Suprapubic skin (tissue), 4 donors: ENCODE data around the gene KIF21B.

Experiments
- EP300 ChIP-seq: sonication (generic); formaldehyde crosslinking; IDR thresholded peaks from one replicate; pipeline ENCODE4 v1.6.1; 2017; ENCODE audit warnings: antibody characterized with exemption
- POLR2A ChIP-seq, 2 donors: fragments of 450-650 bp; IDR thresholded peaks; one replicate each; pipeline ENCODE4 v1.6.1; 2017; ENCODE audit warnings: antibody characterized with exemption in 2 of 2, mild to moderate bottlenecking in 2 of 2, moderate library complexity in 2 of 2
- POLR2AphosphoS5 ChIP-seq, 3 donors: sonication (generic); formaldehyde crosslinking; IDR thresholded peaks; one replicate each; pipeline ENCODE4 v1.6.1; 2017; ENCODE audit warnings: antibody characterized with exemption in 3 of 3
- TF ChIP-seq, protein P1 (sequence below), 2 donors: fragments of 200-600 bp in 1 of 2; fragments of 450-650 bp in 1 of 2; sonication (generic) in 1 of 2; IDR thresholded peaks; one replicate each; pipeline ENCODE4 v1.5.1; 2016 to 2019; ENCODE audit warnings: antibody characterized with exemption in 2 of 2, mild to moderate bottlenecking in 1 of 2, moderate library complexity in 1 of 2

DNA sequence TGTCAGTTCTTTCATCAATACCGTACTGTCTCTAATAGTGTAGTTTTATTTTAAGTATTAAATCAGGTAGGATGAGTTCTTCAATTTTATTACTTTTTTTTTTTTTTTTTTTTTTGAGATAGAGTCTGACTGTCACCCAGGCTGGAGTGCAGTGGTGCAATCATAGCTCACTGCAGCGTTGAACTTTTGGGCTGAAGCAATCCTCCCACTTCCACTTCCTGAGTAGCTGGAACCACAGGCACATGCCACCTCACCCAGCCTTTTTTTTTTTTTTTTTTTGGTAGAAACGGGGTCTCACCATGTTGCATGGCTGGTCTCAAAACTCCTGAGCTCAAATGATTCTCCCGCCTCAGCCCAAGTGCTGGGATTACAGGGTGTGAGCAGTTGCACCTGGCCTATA is 84.6 kb downstream of the KIF21B start:
- TF ChIP-seq, protein P1, sequence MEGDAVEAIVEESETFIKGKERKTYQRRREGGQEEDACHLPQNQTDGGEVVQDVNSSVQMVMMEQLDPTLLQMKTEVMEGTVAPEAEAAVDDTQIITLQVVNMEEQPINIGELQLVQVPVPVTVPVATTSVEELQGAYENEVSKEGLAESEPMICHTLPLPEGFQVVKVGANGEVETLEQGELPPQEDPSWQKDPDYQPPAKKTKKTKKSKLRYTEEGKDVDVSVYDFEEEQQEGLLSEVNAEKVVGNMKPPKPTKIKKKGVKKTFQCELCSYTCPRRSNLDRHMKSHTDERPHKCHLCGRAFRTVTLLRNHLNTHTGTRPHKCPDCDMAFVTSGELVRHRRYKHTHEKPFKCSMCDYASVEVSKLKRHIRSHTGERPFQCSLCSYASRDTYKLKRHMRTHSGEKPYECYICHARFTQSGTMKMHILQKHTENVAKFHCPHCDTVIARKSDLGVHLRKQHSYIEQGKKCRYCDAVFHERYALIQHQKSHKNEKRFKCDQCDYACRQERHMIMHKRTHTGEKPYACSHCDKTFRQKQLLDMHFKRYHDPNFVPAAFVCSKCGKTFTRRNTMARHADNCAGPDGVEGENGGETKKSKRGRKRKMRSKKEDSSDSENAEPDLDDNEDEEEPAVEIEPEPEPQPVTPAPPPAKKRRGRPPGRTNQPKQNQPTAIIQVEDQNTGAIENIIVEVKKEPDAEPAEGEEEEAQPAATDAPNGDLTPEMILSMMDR (IDR thresholded peaks at IDR 0.05), result no peak
- TF ChIP-seq POLR2A (IDR thresholded peaks at IDR 0.05), result no peak
- TF ChIP-seq POLR2AphosphoS5 (IDR thresholded peaks at IDR 0.05), result no peak
- no peak for TF ChIP-seq EP300
